Upper lobe of right lung (tissue), 1 donor: ENCODE results near the gene AP3B1. TPM values are rescaled to one million over a fixed set of nuclear protein-coding genes. Genes with fewer than 3 reads are reported as not detected.

ENCODE experiments used
- ATAC-seq: fragments of 200-7000 bp; cut with Tn5 transposase; one replicate; pipeline ENCODE4 v1.9.1; 2020; ENCODE audit warnings: mild to moderate bottlenecking, moderate library complexity
- DNase-seq: peaks from one replicate; pipeline ENCODE4 v3.0.0-alpha.2; 2020
- H3K27ac ChIP-seq: fragments of 200-600 bp; one replicate; pipeline ENCODE4 v1.8.0; 2022
- H3K27me3 ChIP-seq: fragments of 200-600 bp; one replicate; pipeline ENCODE4 v1.8.0; 2022; ENCODE audit warnings: mild to moderate bottlenecking
- H3K36me3 ChIP-seq: fragments of 200-600 bp; one replicate; pipeline ENCODE4 v1.8.0; 2022
- H3K4me1 ChIP-seq: fragments of 200-600 bp; one replicate; pipeline ENCODE4 v1.8.0; 2022
- H3K4me3 ChIP-seq: fragments of 200-600 bp; one replicate; pipeline ENCODE4 v1.8.0; 2022; ENCODE audit warnings: mild to moderate bottlenecking
- H3K9me3 ChIP-seq: fragments of 200-600 bp; one replicate; pipeline ENCODE4 v1.8.0; 2022
- CTCF ChIP-seq: fragments of 200-600 bp; IDR thresholded peaks from one replicate; pipeline ENCODE4 v1.8.0; 2022; ENCODE audit warnings: antibody characterized with exemption
- intact Hi-C: fragments of 100-400 bp; cut with DNase I; formaldehyde crosslinking; loops from one replicate; pipeline ENCODE4 v1.11.0; 2022
- total RNA-seq: library from RNA; stranded (reverse); fragmentation: NEBNext Ultra II Directional; extraction: Animal tissue kit (Norgen Biotek cat#: 25700); gene quantifications from one replicate; pipeline ENCODE4 v1.2.1, GENCODE V29; 2021
- donor health status: DM: no; HTN: yes; CAD: no; lungs with severe emphysema.

AP3B1 gene
- total RNA-seq, 1 donor from 2014 or later = 32.9 TPM

GRCh38 chr5:78287833-78288232 is 6.7 kb downstream of the AP3B1 start:
- H3K27ac ChIP-seq = no peak overlapping the region
- intact Hi-C loops = no loop called here
- no peak for TF ChIP-seq CTCF
- H3K9me3 ChIP-seq = no peaks in the 10 kb centered on the region
- H3K4me1 ChIP-seq = peaks cover 20% of the 10 kb centered on the region
- ATAC-seq (peak; percentile 79), DNase-seq (no peak)
- H3K4me3 ChIP-seq = no peak overlapping the region
- no peaks in the 10 kb centered on the region for H3K36me3 ChIP-seq
- no peaks in the 10 kb centered on the region for H3K27me3 ChIP-seq

GRCh38 chr5:78287169-78287568 is 7.3 kb downstream of the AP3B1 start:
- H3K4me1 ChIP-seq = peaks cover 20% of the 10 kb centered on the region
- ATAC-seq (no peak), DNase-seq (no peak)
- no peak overlapping the region for H3K27ac ChIP-seq
- no peaks in the 10 kb centered on the region for H3K9me3 ChIP-seq
- TF ChIP-seq CTCF = no peak
- intact Hi-C loops = no loop called here
- H3K36me3 ChIP-seq = no peaks in the 10 kb centered on the region
- H3K27me3 ChIP-seq = no peaks in the 10 kb centered on the region
- H3K4me3 ChIP-seq = no peak overlapping the region

GRCh38 chr5:78286290-78286689 is 8.2 kb downstream of the AP3B1 start:
- ATAC-seq (no peak), DNase-seq (no peak)
- H3K4me1 ChIP-seq = peaks cover 20% of the 10 kb centered on the region
- H3K27me3 ChIP-seq = no peaks in the 10 kb centered on the region
- intact Hi-C loops = no loop called here
- H3K36me3 ChIP-seq = no peaks in the 10 kb centered on the region
- no peak overlapping the region for H3K27ac ChIP-seq
- no peaks in the 10 kb centered on the region for H3K9me3 ChIP-seq
- no peak overlapping the region for H3K4me3 ChIP-seq
- no peak for TF ChIP-seq CTCF

GRCh38 chr5:78283802-78284201 is 10.7 kb downstream of the AP3B1 start:
- no peaks in the 10 kb centered on the region for H3K27me3 ChIP-seq
- no peak overlapping the region for H3K4me3 ChIP-seq
- H3K4me1 ChIP-seq = peaks cover 20% of the 10 kb centered on the region
- ATAC-seq (no peak), DNase-seq (no peak)
- H3K36me3 ChIP-seq = no peaks in the 10 kb centered on the region
- intact Hi-C loops = no loop called here
- no peak overlapping the region for H3K27ac ChIP-seq
- TF ChIP-seq CTCF = no peak
- H3K9me3 ChIP-seq = no peaks in the 10 kb centered on the region

GRCh38 chr5:78283105-78283504 is 11.4 kb downstream of the AP3B1 start:
- Histone ChIP-seq H3K9me3 (no peaks in the 10 kb centered on the region), H3K4me3 (no peak overlapping the region), H3K27me3 (no peaks in the 10 kb centered on the region), H3K4me1 (peaks cover 20% of the 10 kb centered on the region), H3K27ac (no peak overlapping the region), H3K36me3 (no peaks in the 10 kb centered on the region)
- intact Hi-C loops = no loop called here
- no peak for ATAC-seq
- no peak for TF ChIP-seq CTCF
- DNase-seq = no peak

GRCh38 chr5:78280261-78280660 is 14.2 kb downstream of the AP3B1 start:
- Histone ChIP-seq H3K27me3 (no peaks in the 10 kb centered on the region), H3K9me3 (no peaks in the 10 kb centered on the region), H3K27ac (no peak overlapping the region), H3K4me1 (no peaks in the 10 kb centered on the region), H3K36me3 (no peaks in the 10 kb centered on the region), H3K4me3 (no peak overlapping the region)
- ATAC-seq (no peak), DNase-seq (no peak)
- TF ChIP-seq CTCF = no peak
- intact Hi-C loops = no loop called here
